Measurements from ENCODE around the gene GLMN. TPM values are rescaled to one million over a fixed set of nuclear protein-coding genes. Genes with fewer than 3 reads are reported as not detected.
"Not testable (repeated sequence)": the region's sequence is repeated elsewhere in the genome, so short reads cannot be mapped to it uniquely, and the experiment has no call there.

The GLMN gene
- total RNA-seq, 2 donors from 2014 or later, result 19.7 to 25.8 TPM

DNA sequence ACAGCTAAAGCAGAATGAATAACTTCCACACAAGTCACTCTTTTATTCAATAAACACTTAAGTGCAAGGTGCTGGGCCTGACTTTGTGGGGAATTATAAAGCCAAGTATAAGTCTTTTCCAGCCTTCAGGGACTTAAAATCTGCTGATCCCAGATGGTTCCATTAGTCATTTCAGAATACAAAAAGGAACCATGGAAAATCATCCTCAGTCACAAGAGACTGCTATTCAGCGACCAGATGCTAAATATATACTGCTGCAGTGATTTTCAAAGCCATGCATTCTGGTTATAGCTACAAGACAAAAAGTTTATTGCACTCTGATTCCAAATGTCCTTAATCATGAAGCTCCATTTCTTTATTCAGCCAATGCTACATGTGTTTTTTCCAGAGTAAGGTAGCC lies 25.7 kb downstream of the GLMN start:
- peaks cover 12% of the 10 kb centered on the region for H3K4me1 Mint-ChIP-seq
- peaks cover 87% of the 10 kb centered on the region for H3K36me3 Mint-ChIP-seq (ENCODE audit: low read depth)
- no peaks in the 10 kb centered on the region for H3K27me3 Mint-ChIP-seq
- no peak overlapping the region for H3K4me3 Mint-ChIP-seq
- no peak for ATAC-seq (replicated peaks)
- H3K27ac Mint-ChIP-seq, result no peak overlapping the region
- H3K9me3 Mint-ChIP-seq, result no peaks in the 10 kb centered on the region

DNA sequence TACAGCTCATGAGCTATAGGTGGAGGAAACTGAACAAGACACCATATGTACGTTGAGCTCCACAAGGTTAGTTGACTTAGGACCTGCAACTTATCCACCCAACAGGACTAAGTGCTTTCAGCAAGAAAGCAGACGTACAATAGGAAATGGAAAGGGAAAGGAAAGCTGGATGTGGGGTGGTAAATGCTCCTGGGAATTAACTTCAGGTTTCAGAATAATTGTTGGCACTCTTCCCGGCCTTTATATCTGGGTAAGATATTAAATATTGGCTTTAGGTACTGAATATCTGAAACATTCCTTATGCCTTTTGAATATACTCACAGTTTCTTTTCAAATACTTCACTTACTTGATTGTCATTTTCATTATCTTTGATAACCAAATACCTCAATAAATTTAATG lies 36.3 kb downstream of the GLMN start:
- Mint-ChIP-seq H3K36me3 (ENCODE audit: low read depth) (peaks cover 96% of the 10 kb centered on the region), H3K4me3 (no peak overlapping the region), H3K27ac (no peak overlapping the region), H3K27me3 (no peaks in the 10 kb centered on the region), H3K4me1 (no peaks in the 10 kb centered on the region), H3K9me3 (no peaks in the 10 kb centered on the region)
- no peak for ATAC-seq (replicated peaks)

DNA sequence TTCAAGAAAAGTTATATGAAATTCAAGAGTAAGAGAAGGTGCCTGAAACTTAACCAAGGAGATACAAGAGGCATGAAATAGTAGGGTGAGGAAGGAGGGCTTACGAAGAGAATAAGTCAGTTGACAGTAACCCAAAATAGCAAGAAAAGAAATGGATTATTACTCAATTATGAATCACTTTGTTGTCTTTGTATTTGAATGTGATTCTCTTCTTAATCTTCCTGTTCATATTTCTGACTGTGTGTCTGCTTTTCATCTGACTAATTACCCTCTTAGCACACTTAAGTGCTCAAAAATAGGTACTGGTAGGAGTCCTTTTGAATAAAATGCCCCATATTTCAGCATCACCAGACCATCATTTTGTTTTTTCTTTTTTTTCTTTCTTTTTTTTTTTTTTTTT lies 39.4 kb downstream of the GLMN start:
- ATAC-seq (replicated peaks), result no peak
- no peak overlapping the region for H3K27ac Mint-ChIP-seq
- no peak overlapping the region for H3K4me3 Mint-ChIP-seq
- no peaks in the 10 kb centered on the region for H3K9me3 Mint-ChIP-seq
- no peaks in the 10 kb centered on the region for H3K4me1 Mint-ChIP-seq
- H3K36me3 Mint-ChIP-seq (ENCODE audit: low read depth), result peaks cover 100% of the 10 kb centered on the region
- H3K27me3 Mint-ChIP-seq, result no peaks in the 10 kb centered on the region

GRCh38 chr1:92254714-92255113 lies 44.1 kb downstream of the GLMN start:
- H3K27ac Mint-ChIP-seq; H3K27me3 Mint-ChIP-seq; ATAC-seq (replicated peaks); H3K9me3 Mint-ChIP-seq; H3K4me1 Mint-ChIP-seq; H3K4me3 Mint-ChIP-seq: not testable (repeated sequence)
- H3K36me3 Mint-ChIP-seq (ENCODE audit: low read depth), result peaks cover 96% of the 10 kb centered on the region

- Mint-ChIP-seq H3K36me3 (ENCODE audit: low read depth) (peaks cover 31% of the 10 kb centered on the region), H3K27me3 (no peaks in the 10 kb centered on the region), H3K27ac (peak overlapping the region; percentile 10), H3K4me1 (no peaks in the 10 kb centered on the region), H3K9me3 (no peaks in the 10 kb centered on the region), H3K4me3 (no peak overlapping the region)
- ATAC-seq (replicated peaks), result no peak
Observed at GRCh38 chr1:92244376-92244775, 54.4 kb downstream of the GLMN start.

DNA sequence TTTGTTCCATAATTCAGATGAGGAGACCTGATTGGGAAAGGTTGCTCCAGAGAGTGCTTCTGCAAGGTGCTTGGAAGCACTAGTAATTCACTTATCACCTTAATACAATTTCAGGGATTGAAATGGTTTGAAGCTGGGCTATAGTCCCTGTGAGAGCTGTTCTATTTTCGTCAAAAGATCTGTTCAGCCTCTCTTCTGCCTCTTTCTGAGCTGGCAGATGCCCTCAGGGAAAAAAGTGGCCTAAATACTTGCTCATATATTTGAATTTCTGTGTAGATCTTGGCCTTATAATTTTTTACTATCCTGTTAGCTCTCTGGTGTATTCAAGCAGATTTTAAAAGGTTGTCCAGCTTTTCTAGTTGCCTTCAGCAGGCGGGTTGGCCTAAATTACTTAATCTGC lies 58.8 kb downstream of the GLMN start:
- Mint-ChIP-seq H3K36me3 (ENCODE audit: low read depth) (no peaks in the 10 kb centered on the region), H3K9me3 (no peaks in the 10 kb centered on the region), H3K27ac (no peak overlapping the region), H3K4me3 (no peak overlapping the region), H3K4me1 (no peaks in the 10 kb centered on the region), H3K27me3 (peaks cover 8% of the 10 kb centered on the region)
- no peak for ATAC-seq (replicated peaks)

DNA sequence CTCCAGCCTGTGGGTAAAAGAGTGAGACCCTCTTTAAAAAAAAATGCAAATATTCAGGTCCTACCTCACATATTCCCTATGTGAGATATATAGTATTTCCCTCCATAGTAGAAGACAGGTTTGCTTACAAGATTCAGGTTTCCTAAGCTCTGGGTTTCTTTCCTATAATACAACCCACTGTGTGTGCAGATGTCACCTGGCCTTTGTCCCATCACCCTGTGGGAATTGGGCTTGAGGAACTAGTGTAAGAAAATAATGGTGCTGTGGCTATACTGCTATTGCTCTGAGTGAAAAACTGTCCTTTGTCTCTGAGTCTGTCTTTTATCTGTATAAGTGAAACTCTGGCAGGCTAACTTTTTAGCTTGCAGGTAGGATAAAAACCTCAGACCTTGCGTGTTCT lies 68.1 kb downstream of the GLMN start:
- Mint-ChIP-seq H3K4me1 (no peaks in the 10 kb centered on the region), H3K36me3 (ENCODE audit: low read depth) (no peaks in the 10 kb centered on the region), H3K9me3 (no peaks in the 10 kb centered on the region), H3K27me3 (no peaks in the 10 kb centered on the region), H3K4me3 (no peak overlapping the region), H3K27ac (no peak overlapping the region)
- no peak for ATAC-seq (replicated peaks)

- Mint-ChIP-seq H3K4me3 (no peak overlapping the region), H3K4me1 (no peaks in the 10 kb centered on the region), H3K36me3 (ENCODE audit: low read depth) (no peaks in the 10 kb centered on the region), H3K27me3 (no peaks in the 10 kb centered on the region), H3K27ac (no peak overlapping the region), H3K9me3 (no peaks in the 10 kb centered on the region)
- ATAC-seq (replicated peaks), result no peak
Observed at GRCh38 chr1:92228401-92228800, 70.4 kb downstream of the GLMN start.

DNA sequence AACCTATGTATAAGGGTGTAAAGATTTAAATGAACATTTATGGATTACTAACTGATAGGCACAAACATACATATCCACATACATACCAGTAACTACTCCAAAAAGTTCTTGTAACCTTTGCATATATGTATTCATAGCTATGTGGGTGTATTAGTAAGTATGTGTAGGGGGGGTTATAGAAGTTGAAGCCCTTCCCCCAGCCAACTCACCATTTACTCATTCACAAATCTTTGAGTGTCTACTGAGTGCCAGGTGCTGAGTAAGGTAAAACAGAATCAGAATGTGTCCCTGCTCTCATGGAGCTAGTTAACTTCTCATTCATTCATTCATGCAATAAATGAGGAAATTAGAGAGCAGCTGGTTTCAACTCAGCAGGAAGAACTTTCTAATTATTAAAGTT lies 79.8 kb downstream of the GLMN start:
- Mint-ChIP-seq H3K27me3 (peaks cover 3% of the 10 kb centered on the region), H3K4me1 (no peaks in the 10 kb centered on the region), H3K27ac (no peak overlapping the region), H3K36me3 (ENCODE audit: low read depth) (no peaks in the 10 kb centered on the region), H3K9me3 (no peaks in the 10 kb centered on the region), H3K4me3 (no peak overlapping the region)
- no peak for ATAC-seq (replicated peaks)

DNA sequence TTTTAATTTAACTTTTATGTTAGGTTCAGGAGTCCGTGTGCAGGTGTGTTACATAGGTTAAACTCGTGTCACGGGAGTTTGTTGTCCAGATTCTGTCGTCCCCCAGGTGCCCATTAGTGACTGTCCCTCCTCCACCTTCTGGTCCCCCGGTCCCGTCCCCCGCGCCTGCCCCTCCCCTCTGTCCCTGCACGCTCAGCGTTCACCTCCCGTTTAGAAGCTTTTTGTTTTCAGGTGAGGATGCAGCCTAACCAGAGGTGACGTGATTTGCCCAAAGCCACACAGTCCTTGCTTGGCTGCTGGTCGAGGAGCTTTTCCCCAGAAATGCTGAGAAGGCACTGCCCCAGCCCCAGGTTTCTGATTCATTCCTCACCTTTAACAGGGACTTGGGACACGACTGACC lies 80.2 kb downstream of the GLMN start:
- H3K36me3 Mint-ChIP-seq (ENCODE audit: low read depth), result no peaks in the 10 kb centered on the region
- no peak overlapping the region for H3K4me3 Mint-ChIP-seq
- no peaks in the 10 kb centered on the region for H3K4me1 Mint-ChIP-seq
- H3K27me3 Mint-ChIP-seq, result peaks cover 3% of the 10 kb centered on the region
- H3K27ac Mint-ChIP-seq, result no peak overlapping the region
- H3K9me3 Mint-ChIP-seq, result no peaks in the 10 kb centered on the region
- ATAC-seq (replicated peaks), result no peak

DNA sequence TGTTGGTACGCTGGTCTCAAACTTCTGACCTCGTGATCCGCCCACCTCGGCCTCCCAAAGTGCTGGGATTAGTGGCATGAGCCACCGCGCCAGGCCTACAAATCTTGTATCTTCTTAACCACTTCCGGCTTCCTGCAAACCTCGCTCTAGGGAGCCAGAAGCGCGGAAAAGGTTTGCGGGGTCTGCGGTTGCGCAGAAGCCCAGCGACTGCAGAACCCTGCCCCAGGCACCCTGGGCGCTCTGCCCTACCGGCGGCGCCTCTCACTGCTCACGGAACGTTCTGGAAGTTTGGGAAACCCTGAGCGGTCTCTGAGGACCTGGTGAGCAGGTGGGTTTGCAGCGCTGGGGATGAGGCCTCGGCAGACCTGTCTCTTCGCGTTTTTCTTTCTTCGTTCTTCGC lies 81.1 kb downstream of the GLMN start, which contains the start of gene C1orf146:
C1orf146 (plus strand) TSS at position 195 of the 400 bp plus-strand sequence. CDS start 13,506 bp downstream, outside the sequence.
- H3K4me3 Mint-ChIP-seq, result no peak within 1 kb of the TSS

GRCh38 chr1:92211166-92211565 lies 87.6 kb downstream of the GLMN start:
- H3K4me3 Mint-ChIP-seq, result no peak overlapping the region
- no peaks in the 10 kb centered on the region for H3K36me3 Mint-ChIP-seq (ENCODE audit: low read depth)
- no peaks in the 10 kb centered on the region for H3K27me3 Mint-ChIP-seq
- H3K9me3 Mint-ChIP-seq, result no peaks in the 10 kb centered on the region
- no peak for ATAC-seq (replicated peaks)
- no peak overlapping the region for H3K27ac Mint-ChIP-seq
- no peaks in the 10 kb centered on the region for H3K4me1 Mint-ChIP-seq

More for the DNA sequence above, 81.1 kb downstream of the GLMN start, which contains the start of gene C1orf146:
- H3K9me3 Mint-ChIP-seq, result no peaks in the 10 kb centered on the region
- H3K27me3 Mint-ChIP-seq, result peaks cover 3% of the 10 kb centered on the region
- no peak for ATAC-seq (replicated peaks)
- H3K36me3 Mint-ChIP-seq (ENCODE audit: low read depth), result no peaks in the 10 kb centered on the region
- no peak within 1 kb of the TSS for H3K27ac Mint-ChIP-seq
- H3K4me1 Mint-ChIP-seq, result no peaks in the 10 kb centered on the region

DNA sequence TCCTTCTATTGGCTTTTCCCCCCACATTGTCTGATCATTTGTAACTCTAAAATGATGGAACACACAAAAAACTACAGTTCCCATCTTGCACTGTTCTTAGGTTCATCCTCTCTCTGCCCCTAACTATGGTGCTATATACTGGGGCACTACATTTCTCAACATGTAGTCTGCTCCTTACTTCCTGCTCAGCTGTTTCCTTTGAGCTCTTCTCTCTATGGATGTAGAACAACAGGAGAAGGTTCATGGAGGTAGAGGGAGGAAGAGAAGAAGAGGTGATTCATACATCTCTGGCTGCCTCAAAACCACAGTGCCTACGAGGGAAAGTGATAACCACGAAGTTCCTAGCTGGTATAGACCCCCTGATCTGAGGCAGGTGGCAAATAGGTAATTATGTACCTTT lies 88.1 kb downstream of the GLMN start:
- H3K9me3 Mint-ChIP-seq, result no peaks in the 10 kb centered on the region
- no peaks in the 10 kb centered on the region for H3K27me3 Mint-ChIP-seq
- no peak for ATAC-seq (replicated peaks)
- H3K36me3 Mint-ChIP-seq (ENCODE audit: low read depth), result no peaks in the 10 kb centered on the region
- H3K27ac Mint-ChIP-seq, result no peak overlapping the region
- H3K4me3 Mint-ChIP-seq, result no peak overlapping the region
- H3K4me1 Mint-ChIP-seq, result no peaks in the 10 kb centered on the region

DNA sequence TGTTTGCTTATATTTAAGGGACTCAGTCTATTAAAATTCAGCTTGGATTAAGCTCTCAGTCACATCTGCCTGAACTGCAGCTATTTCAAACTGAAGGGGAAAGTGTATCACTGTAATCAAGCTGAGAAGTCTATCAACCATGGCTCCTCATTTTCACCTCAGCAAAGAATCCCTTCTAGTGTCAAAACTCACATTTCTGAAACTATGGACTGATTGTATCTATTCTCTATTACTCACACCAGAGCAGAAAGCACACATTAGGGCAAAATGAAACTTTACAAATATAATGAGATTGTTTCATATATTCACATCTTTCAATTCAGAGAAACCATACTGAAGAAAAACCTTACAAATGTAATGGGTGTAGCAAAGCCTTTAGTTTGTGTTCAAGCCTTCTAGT lies 95.7 kb downstream of the GLMN start:
- H3K36me3 Mint-ChIP-seq (ENCODE audit: low read depth), result no peaks in the 10 kb centered on the region
- H3K4me3 Mint-ChIP-seq, result no peak overlapping the region
- no peaks in the 10 kb centered on the region for H3K27me3 Mint-ChIP-seq
- peaks cover 7% of the 10 kb centered on the region for H3K4me1 Mint-ChIP-seq
- no peak overlapping the region for H3K27ac Mint-ChIP-seq
- H3K9me3 Mint-ChIP-seq, result peaks cover 3% of the 10 kb centered on the region
- ATAC-seq (replicated peaks), result peak; percentile 12

DNA sequence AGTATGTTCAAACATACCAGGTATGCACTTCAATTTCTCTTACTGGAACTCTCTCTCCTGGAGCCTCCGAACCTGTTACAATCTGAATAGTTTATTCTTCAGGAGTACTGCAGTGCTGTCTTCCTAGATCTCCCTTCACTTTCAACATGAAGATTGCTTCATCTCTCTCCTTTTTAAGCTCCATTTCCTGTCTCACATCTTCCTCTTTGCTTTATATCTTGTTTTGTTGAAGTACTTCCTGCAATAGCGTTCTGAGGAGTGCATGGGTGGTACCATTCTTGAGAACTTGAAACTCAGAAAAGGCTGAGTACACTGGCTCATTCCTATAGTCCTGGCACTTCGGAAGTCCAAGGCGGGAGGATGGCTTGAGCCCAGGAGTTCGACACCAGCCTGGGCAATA lies 96.8 kb downstream of the GLMN start:
- H3K4me1 Mint-ChIP-seq, result peaks cover 7% of the 10 kb centered on the region
- H3K27me3 Mint-ChIP-seq, result no peaks in the 10 kb centered on the region
- no peaks in the 10 kb centered on the region for H3K36me3 Mint-ChIP-seq (ENCODE audit: low read depth)
- no peak for ATAC-seq (replicated peaks)
- H3K27ac Mint-ChIP-seq, result no peak overlapping the region
- no peak overlapping the region for H3K4me3 Mint-ChIP-seq
- peaks cover 3% of the 10 kb centered on the region for H3K9me3 Mint-ChIP-seq
